Measurements from ENCODE around the gene C6orf118.

Gene C6orf118

DNA sequence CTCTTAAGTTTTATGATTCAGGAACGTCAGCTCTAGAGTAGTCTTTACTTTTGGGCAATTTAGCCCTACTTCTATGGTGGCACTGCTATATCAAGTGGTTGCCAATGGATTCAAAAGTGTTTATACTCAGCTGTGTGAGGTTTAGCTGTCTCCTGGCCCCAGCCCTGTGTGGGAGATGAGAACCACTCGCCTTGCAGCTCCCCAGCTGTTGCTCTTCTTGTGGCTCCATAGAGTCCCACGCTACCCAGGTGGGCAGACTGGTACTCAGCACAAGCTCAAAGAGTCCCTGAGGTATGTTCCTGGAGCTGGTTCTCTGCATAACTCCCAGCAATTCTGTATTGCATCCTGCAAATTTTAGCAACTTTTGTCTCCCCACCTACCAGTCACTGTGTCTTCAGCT is 59.6 kb downstream of the C6orf118 start:
- DNase-seq (ENCODE audit: low read depth): no peak
- TF ChIP-seq CTCF (IDR thresholded peaks at IDR 0.05; ENCODE audit: control insufficient read depth, extremely low read depth, insufficient read depth): no peak
- no peak overlapping the region for H3K4me3 ChIP-seq (ENCODE audit: low read depth, low read length)

- no peak for TF ChIP-seq CTCF (IDR thresholded peaks at IDR 0.05; ENCODE audit: control insufficient read depth, extremely low read depth, insufficient read depth)
- no peak overlapping the region for H3K4me3 ChIP-seq (ENCODE audit: low read depth, low read length)
- no peak for DNase-seq (ENCODE audit: low read depth)
Observed at GRCh38 chr6:165245701-165246100, 63.7 kb downstream of the C6orf118 start.

- TF ChIP-seq CTCF (IDR thresholded peaks at IDR 0.05; ENCODE audit: control insufficient read depth, extremely low read depth, insufficient read depth): peak; percentile 65
- no peak overlapping the region for H3K4me3 ChIP-seq (ENCODE audit: low read depth, low read length)
- DNase-seq (ENCODE audit: low read depth): peak; percentile 28
Observed at GRCh38 chr6:165245287-165245686, 64.1 kb downstream of the C6orf118 start.

DNA sequence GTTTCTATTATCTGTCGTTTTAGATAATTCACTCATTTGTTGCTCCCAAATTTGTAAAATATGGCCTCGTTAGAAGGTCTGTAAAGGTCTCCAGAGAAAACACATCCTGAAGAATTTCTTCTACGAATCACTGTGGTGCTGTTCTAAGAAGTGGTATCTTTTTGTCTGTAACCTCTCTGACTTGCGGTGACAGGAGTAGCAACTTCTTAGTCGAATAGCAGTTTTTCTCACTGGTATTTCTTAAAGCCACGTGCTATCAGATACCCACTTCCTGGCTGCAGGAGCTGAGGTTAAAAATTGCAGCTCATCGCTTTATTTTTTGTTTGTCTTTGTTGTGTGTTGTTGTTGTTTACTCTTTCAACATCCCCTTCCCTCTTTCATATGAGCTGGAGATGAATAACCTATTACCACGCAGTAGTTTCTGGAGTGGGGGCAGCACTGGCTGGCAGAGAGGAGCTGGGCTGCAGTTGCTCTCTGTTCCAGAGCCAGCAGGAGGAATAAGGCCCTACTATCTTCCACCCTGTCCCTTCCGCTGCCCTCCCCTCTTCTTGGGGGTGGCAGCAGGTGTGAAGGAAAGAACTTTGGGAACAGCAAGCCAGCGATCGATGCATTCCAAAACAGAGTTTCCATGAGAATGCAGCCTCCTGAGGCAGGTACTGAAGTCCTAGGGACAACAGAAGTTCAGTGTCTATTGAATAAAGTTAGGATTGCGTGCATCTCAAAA is 64.7 kb downstream of the C6orf118 start:
- no peak for TF ChIP-seq CTCF (IDR thresholded peaks at IDR 0.05; ENCODE audit: control insufficient read depth, extremely low read depth, insufficient read depth)
- H3K4me3 ChIP-seq (ENCODE audit: low read depth, low read length): no peak overlapping the region
- DNase-seq (ENCODE audit: low read depth): no peak

GRCh38 chr6:165243801-165244200 is 65.6 kb downstream of the C6orf118 start:
- TF ChIP-seq CTCF (IDR thresholded peaks at IDR 0.05; ENCODE audit: control insufficient read depth, extremely low read depth, insufficient read depth): no peak
- H3K4me3 ChIP-seq (ENCODE audit: low read depth, low read length): no peak overlapping the region
- no peak for DNase-seq (ENCODE audit: low read depth)

GRCh38 chr6:165236326-165236725 is 73.1 kb downstream of the C6orf118 start:
- no peak for TF ChIP-seq CTCF (IDR thresholded peaks at IDR 0.05; ENCODE audit: control insufficient read depth, extremely low read depth, insufficient read depth)
- no peak for DNase-seq (ENCODE audit: low read depth)
- no peak overlapping the region for H3K4me3 ChIP-seq (ENCODE audit: low read depth, low read length)
